HG02623 (cell line): ENCODE results near the gene NYNRIN.
A peak's percentile ranks its signal among the peaks of the same experiment; 100 is the strongest.
"Not testable (repeated sequence)": the region's sequence is repeated elsewhere in the genome, so short reads cannot be mapped to it uniquely, and the experiment has no call there.

Experiments
- ATAC-seq: cut with Tn5 transposase; IDR thresholded peaks from one replicate; pipeline ENCODE4 v1.9.1; 2021; ENCODE audit warnings: moderate library complexity; ENCODE audit not compliant: unreplicated experiment

The NYNRIN gene

DNA sequence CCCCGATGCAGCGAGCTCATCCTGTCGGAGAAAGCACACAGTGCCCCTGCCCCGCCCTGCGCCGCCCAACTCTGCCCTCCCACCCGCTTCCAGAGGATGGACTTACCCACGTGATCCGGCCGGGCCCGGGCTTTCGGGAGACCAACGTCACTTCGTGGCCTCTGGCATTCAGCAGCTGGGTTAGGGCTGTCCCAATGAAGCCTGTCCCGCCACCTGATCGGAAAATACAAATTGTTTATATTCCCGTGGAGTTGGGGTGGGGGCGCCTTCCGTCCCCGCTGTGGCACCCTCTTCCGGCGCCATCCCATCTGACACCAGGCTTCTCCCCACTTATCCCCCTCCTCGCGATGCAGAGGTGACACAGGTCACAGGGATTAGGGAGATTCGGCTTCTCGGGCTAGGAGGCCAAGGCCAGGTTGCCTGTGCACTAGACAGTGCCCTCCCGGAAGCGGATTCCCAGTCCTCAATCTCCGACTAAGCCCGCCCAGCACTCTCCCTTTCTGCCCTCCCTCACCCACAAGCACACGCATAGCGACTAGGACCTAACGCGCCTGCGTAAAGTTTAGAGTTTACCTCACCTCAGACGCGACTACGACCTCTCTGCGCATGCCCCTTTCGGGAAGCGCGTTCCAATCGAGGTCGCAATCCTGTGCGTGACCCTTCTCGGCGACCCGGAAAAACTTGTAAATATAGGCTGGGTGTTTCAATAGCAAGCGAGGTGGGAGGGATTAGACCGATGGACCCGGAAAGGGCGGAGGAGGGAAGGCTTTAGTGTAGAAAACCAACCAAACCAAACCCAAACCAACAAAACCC, 43.6 kb downstream of the NYNRIN start, which contains the start of gene SDR39U1:
SDR39U1 (minus strand) TSS at position 537 of the 813 bp plus-strand sequence; CDS start at position 530, 7 bp downstream.
- peak; percentile 91 for ATAC-seq

DNA sequence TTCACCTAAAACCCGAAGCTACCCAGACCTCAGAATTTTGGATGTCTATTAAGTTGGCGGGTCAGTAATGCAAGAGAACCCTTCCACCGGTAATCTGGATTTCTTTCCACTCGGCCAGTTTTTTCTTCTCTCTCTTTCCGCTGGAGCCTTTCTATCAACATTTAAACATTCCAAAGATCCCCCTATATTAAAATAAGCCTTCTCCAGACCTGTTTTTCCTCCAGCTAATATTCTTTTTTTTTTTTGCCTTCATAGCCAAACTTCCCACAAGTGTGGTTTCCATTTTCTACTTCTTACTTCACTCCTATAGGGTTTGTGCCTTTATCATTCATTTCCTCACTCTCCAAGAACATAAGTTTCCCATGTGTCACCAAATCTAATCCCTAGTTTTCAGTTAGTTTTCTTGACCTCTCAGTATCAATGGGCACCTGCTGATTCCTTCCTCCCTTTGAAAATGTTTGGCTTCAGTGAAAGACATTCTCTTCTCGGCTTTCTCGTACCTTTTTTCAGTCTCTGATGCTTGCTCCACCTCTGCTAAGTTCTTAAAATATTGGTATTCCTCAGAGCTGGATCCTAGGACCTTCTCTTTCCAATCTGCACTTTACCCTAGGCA, 44.4 kb downstream of the NYNRIN start:
- no peak for ATAC-seq

DNA sequence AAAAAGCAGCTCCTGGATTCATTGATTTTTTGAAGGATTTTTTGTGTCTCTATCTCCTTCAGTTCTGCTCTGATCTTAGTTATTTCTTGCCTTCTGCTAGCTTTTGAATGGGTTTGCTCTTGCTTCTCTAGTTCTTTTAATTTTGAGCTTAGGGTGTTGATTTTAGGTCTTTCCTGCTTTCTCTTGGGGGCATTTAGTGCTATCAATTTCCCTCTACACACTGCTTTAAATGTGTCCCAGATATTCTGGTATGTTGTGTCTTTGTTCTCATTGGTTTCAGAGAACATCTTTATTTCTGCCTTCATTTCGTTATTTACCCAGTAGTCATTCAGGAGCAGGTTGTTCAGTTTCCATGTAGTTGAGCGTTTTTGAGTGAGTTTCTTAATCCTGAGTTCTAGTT, 52.0 kb downstream of the NYNRIN start:
- not testable (repeated sequence) for ATAC-seq

DNA sequence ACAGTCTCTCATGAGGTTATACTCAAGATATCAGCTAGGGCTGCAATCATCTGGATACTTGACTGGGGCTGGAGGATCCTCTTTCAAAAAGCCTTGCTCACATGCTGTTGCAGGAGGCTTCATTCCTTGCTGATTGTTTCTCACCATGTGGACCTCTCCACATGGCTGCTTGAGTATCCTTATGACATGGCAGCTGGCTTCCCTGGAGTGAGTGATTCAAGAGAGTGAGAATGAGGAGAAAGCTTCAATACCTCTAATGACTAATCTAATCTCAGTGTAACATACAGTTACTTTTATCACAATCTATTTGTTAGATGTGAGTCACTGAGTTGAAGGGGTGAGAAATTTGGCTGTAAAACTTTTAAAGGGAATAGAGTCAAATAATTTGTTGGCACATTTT, 58.2 kb downstream of the NYNRIN start:
- ATAC-seq: no peak

DNA sequence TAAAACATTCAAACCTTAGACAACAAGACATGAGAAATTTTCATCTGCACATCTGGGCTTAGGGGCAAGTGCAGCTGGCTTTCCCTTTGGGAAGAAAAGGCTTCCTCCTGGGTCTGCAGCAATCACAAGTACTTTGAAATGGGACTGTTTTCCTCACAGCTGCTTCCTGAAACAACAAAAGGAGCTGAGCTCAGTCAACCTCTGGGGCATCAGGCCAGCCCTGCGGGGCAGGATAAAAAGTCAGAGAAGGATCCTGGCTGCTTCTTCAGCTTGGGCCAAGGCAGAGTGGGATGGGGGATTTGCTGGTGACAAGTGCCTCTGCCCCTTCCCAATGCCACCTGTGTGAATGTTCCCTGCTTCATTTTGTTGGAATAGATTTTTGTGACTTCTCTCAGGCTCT, 59.9 kb downstream of the NYNRIN start:
- no peak for ATAC-seq

DNA sequence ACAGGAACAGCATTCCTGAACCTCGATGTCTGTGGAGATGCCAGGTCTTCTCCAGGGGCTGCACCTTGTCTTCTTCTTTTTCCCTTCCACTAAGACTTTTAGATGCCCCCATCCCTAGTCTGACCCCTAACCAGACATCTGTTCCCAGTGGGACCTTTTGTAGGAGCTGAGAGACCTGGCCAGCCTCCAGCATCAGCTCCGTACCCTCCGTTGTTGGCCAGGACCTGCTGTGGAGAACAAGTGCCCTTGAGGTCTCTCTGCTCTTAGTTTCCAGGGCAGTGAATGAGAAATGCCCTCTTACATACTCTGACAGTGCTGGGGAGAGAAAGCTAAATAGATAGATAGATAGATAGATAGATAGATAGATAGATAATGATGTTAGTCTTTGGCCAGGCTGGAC, 60.5 kb downstream of the NYNRIN start:
- ATAC-seq: no peak

DNA sequence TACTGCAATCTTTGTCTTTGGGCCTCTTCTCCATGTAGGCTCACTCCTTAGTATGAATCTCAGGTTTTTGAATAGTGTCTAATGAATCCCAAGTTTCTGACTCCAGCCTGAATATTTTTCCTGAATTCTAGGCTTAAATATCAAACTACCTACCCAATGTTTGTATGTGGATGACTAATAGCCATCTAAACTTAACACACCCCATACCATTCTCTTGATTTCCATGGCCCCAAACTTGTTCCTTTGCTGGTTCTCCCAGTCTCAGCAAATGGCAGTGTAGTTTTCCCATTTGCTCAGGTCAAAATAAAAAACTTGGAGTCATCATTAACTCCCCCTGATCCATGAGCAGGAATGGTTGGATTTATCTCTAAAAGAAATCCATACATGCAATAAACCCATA, 62.5 kb downstream of the NYNRIN start:
- ATAC-seq: no peak

DNA sequence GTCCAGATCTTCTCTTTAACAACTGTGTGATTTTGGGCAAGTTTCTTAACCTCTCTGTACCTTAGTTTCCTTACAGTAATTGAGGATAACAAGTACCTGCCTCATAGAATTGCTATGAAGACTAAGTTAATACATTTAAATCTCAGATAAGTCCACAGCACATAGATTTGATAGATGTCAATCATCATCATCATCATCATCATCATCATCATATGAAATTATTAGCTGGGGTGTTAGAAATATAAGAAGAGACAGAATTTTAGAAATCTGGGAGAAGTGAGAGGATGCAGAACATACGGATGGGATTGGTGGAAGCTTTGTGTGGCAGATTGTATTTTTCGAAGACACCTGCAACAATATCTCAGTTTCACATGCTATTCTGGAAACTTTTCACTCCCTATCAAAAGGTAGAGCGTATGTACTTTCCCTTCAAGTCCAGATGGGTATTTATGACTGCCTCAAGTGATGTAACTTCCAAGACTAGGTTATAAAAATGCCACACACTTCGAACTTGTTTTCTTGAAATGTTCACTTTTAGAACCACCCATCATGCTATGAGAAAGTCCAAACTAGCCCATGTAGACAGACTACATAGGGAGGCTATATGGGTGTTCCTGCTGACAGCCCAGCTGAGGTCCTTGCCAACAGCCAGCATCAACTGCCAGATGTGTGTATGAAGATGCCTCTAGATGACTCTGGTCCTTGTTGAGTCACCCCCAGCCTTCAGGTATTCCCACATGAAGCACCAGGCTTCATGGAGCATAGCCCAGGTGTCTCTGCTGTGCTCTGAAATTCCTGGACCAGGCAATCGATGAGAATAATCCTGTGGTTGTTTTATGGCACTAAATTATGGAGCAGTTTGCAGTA, 64.4 kb downstream of the NYNRIN start:
- ATAC-seq: no peak

DNA sequence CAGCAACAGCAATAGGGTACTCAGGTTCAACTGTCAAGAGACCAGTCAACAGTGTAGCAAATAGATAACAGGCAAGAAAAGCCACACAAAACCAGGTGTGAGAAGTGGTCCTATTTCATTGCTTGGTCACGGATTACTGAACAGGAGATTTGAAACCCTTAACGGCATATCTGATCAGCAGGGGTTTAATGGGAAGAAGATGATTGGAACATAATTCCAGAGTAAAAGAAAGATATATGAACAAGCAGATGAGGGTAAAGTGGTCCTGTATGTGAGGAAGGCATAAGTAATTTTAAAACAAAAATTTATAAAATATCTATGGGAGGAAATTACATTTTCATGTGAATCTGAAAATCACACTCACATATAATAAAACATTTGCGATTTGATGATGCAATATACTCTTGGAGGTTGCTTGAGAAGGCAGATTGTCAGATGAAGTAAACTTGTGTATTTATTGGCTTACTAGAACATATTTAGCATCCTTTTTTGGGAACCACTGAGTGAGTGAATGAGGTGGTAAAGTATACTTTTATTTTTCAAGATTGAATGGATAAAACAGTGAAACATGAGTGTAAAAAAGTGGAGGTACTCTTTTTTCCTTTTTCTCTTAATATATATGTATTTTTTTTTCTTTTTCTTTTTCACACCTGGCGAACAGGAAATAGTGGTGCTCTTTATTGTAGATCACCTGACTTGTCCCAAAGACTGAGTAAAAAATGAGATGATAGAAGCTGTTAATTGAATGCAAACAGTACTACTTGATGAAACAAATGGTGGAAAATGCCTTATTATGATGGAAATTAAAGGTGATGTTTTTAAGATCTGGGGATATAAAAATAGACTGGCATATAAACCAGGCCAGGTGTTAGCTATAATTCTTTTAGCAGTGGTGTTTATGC, 65.3 kb downstream of the NYNRIN start:
- ATAC-seq: no peak

DNA sequence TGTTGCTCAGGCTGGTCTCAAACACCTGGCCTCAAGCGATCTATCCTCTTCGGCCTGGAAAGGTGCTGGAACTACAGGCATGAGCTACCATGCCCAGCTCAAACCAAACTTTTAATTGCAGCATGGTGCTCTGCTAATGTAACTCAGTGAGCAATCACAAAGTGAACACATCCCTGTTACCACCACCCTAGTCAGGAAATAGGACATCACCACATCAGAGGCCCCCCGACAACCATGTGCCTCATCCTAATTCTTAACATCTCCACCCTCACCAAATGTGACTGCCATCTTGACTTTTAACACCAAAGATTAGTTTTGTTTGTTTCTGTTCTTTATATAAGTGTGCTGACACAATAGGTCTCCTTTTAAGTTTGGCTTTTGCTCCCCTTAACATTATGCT, 66.6 kb downstream of the NYNRIN start:
- ATAC-seq: no peak

DNA sequence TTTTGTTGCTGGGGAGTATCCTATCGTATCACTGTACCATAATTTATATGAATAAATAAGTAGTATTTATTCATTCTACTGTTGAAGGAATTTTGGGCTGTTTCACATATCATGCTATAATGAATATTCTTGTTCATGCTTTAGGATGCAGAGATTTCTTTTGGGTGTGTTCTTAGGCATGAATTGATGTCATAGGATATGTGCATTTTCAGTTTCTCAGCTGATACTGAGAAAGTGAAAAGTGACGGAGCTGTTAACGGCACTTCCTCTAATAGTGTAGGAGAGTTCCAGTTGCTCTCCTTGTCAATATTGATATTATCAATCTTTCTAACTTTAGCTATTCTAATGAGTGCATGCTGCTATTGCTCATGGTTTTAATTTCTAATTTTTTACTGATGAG, 67.0 kb downstream of the NYNRIN start:
- ATAC-seq: no peak
